Vagina (tissue), 2 donors: ENCODE measurements around the gene GTF2H4.

Experiments
- CTCF ChIP-seq, 3 experiments: fragments of 450-650 bp in 2 of 3; fragments of 200-600 bp in 1 of 3; sonication (generic) in 1 of 3; IDR thresholded peaks; one replicate each; pipeline ENCODE4 v1.5.1; 2017 to 2019; ENCODE audit warnings: antibody characterized with exemption in 3 of 3, mild to moderate bottlenecking in 2 of 3, moderate library complexity in 2 of 3
- POLR2A ChIP-seq, 2 donors: fragments of 450-650 bp; IDR thresholded peaks; one replicate each; pipeline ENCODE4 v1.6.1; 2017; ENCODE audit warnings: antibody characterized with exemption in 2 of 2, mild to moderate bottlenecking in 2 of 2, moderate library complexity in 2 of 2
- POLR2AphosphoS5 ChIP-seq, 2 donors: sonication (generic); formaldehyde crosslinking; IDR thresholded peaks; one replicate each; pipeline ENCODE4 v1.9.0; 2017; ENCODE audit warnings: antibody characterized with exemption in 2 of 2, mild to moderate bottlenecking in 2 of 2, low read depth in 1 of 2; ENCODE audit not compliant: insufficient read depth in 1 of 2

- TF ChIP-seq CTCF (IDR thresholded peaks at IDR 0.05) (no peak), POLR2A (IDR thresholded peaks at IDR 0.05) (no peak), POLR2AphosphoS5 (IDR thresholded peaks at IDR 0.05; ENCODE audit: insufficient read depth in 1 of 2, low read depth in 1 of 2) (no peak)
Observed at GRCh38 chr6:30947231-30947630, 39.2 kb downstream of the GTF2H4 start.
